Small intestine (tissue), 7 donors: ENCODE data around the gene LBHD2. TPM values are rescaled to one million over a fixed set of nuclear protein-coding genes. Genes with fewer than 3 reads are reported as not detected.

ENCODE experiments used
- DNase-seq, 2 donors: peaks; one replicate each; pipeline versions ENCODE4 v3.0.0 to v3.0.0-alpha.2; 2013
- FAIRE-seq: peaks from 2 replicates; lab custom pipeline; 2012; peaks lifted over from hg19 to GRCh38; lab: Jason Lieb, UNC
- H3K27ac ChIP-seq, 3 donors: one replicate each; pipeline ENCODE4 v1.5.1; 2013; ENCODE audit warnings: low read length in 2 of 3, mild to moderate bottlenecking in 2 of 3, control low read depth in 1 of 3, inconsistent platforms in 1 of 3, low read depth in 1 of 3, moderate library complexity in 1 of 3
- H3K27me3 ChIP-seq, 3 donors: one replicate each; pipeline ENCODE4 v1.6.1; 2013; ENCODE audit warnings: low read length in 3 of 3, inconsistent platforms in 1 of 3; ENCODE audit not compliant: control insufficient read depth in 3 of 3, insufficient read depth in 3 of 3
- H3K36me3 ChIP-seq, 3 donors: one replicate each; pipeline ENCODE4 v1.6.1; 2013; ENCODE audit warnings: low read length in 3 of 3, inconsistent platforms in 1 of 3, low read depth in 1 of 3, mild to moderate bottlenecking in 1 of 3, moderate library complexity in 1 of 3; ENCODE audit not compliant: control insufficient read depth in 3 of 3, insufficient read depth in 2 of 3
- H3K4me1 ChIP-seq, 3 donors: one replicate each; pipeline ENCODE4 v1.6.1; 2013; ENCODE audit warnings: low read length in 2 of 3, inconsistent platforms in 1 of 3, low read depth in 1 of 3, mild to moderate bottlenecking in 1 of 3, moderate library complexity in 1 of 3; ENCODE audit not compliant: control insufficient read depth in 3 of 3, insufficient read depth in 2 of 3
- H3K4me3 ChIP-seq, 3 donors: one replicate each; pipeline ENCODE4 v1.5.1; 2013; ENCODE audit warnings: low read length in 3 of 3, control low read depth in 1 of 3, inconsistent platforms in 1 of 3, low read depth in 1 of 3, mild to moderate bottlenecking in 1 of 3, moderate library complexity in 1 of 3
- H3K9me3 ChIP-seq, 2 donors: one replicate each; pipeline ENCODE4 v1.6.1; 2013; ENCODE audit warnings: low read depth in 1 of 2, low read length in 1 of 2; ENCODE audit not compliant: control insufficient read depth in 2 of 2, insufficient read depth in 1 of 2
- WGBS, 3 donors: extraction: QIAGEN DNeasy Blood & Tissue Kit; methylation state at CpG; one replicate each; pipeline ENCODE4 v1.1.7; 2013; 5-methylcytosine and 5-hydroxymethylcytosine counted together
- polyA plus RNA-seq, 4 donors: library from polyadenylated mRNA; stranded (reverse) in 3 of 4; unstranded in 1 of 4; fragments of 200-250 nt in 3 of 4; fragments of 120-200 nt in 1 of 4; gene quantifications; one replicate each; pipeline versions ENCODE4 v1.2.1 to v1.2.3, GENCODE V29; 2013
- donor health status: healthy with polysubstance abuse.
- donor health status: control.
- donor health status: control.
- donor health status: Bipolar disorder and iron deficiency.
- donor health status: healthy.

LBHD2 gene
- polyA plus RNA-seq, 4 donors, result not detected

GRCh38 chr14:103130017-103130764 lies 46.2 kb downstream of the LBHD2 start:
- Histone ChIP-seq H3K9me3 (no peaks in the 10 kb centered on the region), H3K36me3 (peaks cover 0 to 28% (median 2%) of the 10 kb centered on the region in 3 donors), H3K27me3 (peaks cover 0 to 19% (median 0%) of the 10 kb centered on the region in 3 donors), H3K27ac (peak overlapping the region in 1 of 3 donors; percentile 0), H3K4me1 (peaks cover 0 to 8% (median 0%) of the 10 kb centered on the region in 3 donors), H3K4me3 (no peak overlapping the region)
- FAIRE-seq (no peak), DNase-seq (no peak)
- 85 to 88% (median 88%) methylated on average over 24 to 26 of the region's 26 CpGs for WGBS, 3 donors

DNA sequence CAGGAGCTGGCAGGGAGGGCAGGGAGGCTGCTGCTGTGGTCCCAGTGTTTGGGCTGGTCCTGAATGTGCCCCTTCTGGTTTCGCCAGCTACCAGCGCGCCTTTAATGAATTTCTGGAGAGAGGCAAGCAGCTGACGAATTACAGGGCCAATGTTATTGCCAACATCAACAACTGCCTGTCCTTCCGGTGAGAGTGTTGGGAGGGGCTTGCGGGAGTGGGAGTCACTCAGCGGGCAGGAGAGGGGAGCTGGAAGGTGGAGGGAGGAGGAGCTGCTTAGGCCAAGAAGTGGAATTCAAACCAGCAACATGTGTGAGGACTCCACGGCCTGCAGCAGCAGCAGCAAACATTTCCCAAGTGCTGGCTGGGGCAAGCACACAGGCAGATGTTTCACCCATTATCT lies 47.0 kb downstream of the LBHD2 start:
- Histone ChIP-seq H3K4me1 (peaks cover 0 to 8% (median 0%) of the 10 kb centered on the region in 3 donors), H3K36me3 (peaks cover 0 to 33% (median 2%) of the 10 kb centered on the region in 3 donors), H3K27me3 (peaks cover 0 to 12% (median 0%) of the 10 kb centered on the region in 3 donors), H3K27ac (peak overlapping the region in 1 of 3 donors; percentile 0), H3K4me3 (no peak overlapping the region), H3K9me3 (no peaks in the 10 kb centered on the region)
- WGBS, 3 donors, result 66 to 80% (median 78%) methylated on average over 8 of the region's 8 CpGs
- DNase-seq (no peak), FAIRE-seq (no peak)

- Histone ChIP-seq H3K36me3 (peaks cover 0 to 35% (median 2%) of the 10 kb centered on the region in 3 donors), H3K27ac (no peak overlapping the region), H3K4me1 (peaks cover 0 to 7% (median 0%) of the 10 kb centered on the region in 3 donors), H3K9me3 (no peaks in the 10 kb centered on the region), H3K27me3 (peaks cover 0 to 6% (median 0%) of the 10 kb centered on the region in 3 donors), H3K4me3 (no peak overlapping the region)
- FAIRE-seq (no peak), DNase-seq (no peak)
- WGBS, 3 donors, result 90 to 92% (median 90%) methylated on average over 4 to 9 of the region's 9 CpGs
Observed at GRCh38 chr14:103131580-103131979, 47.6 kb downstream of the LBHD2 start.

DNA sequence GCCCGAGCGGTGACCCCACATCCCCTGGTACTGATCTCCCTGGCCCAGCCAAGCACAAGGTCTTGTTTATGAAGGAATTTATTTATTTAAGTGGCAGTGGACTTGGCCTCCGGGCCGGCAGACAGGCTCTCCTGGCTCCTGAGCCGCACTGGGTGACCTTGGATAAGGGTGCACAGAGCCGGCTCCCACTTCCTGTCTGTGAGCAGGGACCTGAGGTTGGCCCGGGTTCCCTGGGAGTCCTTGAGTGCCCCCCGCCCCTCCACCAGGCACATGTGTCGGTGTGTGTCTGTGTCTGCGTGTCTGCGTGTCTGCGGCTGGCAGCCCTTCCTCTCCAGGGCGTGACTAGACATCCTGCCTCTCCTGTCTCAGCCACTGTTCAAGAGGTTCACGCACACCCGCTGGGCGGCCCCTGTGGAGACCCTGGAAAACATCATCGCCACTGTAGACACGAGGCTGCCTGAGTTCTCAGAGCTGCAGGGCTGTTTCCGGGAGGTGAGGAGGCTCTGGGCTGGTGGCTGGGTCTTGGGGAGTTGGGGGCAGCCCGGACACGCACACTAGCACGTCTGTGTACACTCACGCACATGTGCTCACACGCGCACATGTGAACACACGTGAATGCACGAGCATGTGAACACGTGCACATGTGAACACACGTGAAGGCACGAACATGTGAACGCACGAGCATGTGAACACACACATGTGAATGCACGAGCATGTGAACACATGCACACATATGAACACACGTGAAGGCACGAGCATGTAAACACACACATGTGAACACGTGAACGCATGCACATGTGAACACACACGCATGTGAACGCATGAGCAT lies 48.6 kb downstream of the LBHD2 start:
- peaks cover 0 to 35% (median 0%) of the 10 kb centered on the region in 3 donors for H3K36me3 ChIP-seq
- H3K27ac ChIP-seq, result no peak overlapping the region
- FAIRE-seq (no peak), DNase-seq (no peak)
- H3K4me1 ChIP-seq, result peaks cover 0 to 7% (median 0%) of the 10 kb centered on the region in 3 donors
- 61 to 75% (median 69%) methylated on average over 39 of the region's 39 CpGs for WGBS, 3 donors
- H3K27me3 ChIP-seq, result peaks cover 0 to 4% (median 0%) of the 10 kb centered on the region in 3 donors
- no peaks in the 10 kb centered on the region for H3K9me3 ChIP-seq
- no peak overlapping the region for H3K4me3 ChIP-seq

DNA sequence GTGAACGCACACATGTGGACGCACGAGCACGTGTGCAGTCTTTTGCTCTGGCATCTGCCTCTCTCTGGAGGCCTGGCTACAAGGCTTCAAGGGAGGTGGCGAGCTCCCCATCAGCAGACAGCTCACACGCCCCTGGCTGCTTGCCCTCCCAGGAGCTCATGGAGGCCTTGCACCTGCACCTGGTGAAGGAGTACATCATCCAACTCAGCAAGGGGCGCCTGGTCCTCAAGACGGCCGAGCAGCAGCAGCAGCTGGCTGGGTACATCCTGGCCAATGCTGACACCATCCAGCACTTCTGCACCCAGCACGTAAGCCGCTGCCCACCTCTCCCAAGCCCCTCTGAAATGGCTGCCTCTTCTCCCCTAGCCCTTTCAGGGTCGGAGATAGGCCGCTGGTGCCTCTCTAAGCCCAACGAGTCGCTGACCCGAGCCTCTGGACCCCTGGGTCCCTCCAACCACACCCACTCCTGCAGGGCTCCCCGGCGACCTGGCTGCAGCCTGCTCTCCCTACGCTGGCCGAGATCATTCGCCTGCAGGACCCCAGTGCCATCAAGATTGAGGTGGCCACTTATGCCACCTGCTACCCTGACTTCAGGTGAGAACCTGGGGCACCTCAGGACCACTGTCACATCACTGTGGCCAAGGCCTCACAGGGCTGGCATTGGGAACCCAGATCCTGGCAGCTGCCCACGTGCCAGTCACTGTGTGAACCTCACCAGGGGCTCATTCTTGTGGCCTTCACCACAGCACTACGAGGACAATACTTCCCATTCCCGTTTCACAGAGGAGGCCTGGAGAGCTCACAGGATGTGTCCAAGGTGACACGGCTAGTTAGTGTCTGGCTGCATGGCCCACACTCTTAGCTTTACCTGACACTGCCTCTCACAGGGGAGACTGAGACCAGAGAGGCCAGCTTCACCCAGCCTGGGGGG lies 49.5 kb downstream of the LBHD2 start:
- H3K36me3 ChIP-seq, result peaks cover 0 to 33% (median 0%) of the 10 kb centered on the region in 3 donors
- WGBS, 3 donors, result 86 to 90% (median 87%) methylated on average over 25 of the region's 25 CpGs
- H3K4me3 ChIP-seq, result no peak overlapping the region
- no peaks in the 10 kb centered on the region for H3K9me3 ChIP-seq
- H3K4me1 ChIP-seq, result peaks cover 0 to 6% (median 0%) of the 10 kb centered on the region in 3 donors
- FAIRE-seq (no peak), DNase-seq (no peak)
- peaks cover 0 to under 1% (median 0%) of the 10 kb centered on the region in 3 donors for H3K27me3 ChIP-seq
- H3K27ac ChIP-seq, result no peak overlapping the region

- Histone ChIP-seq H3K4me1 (peaks cover 0 to 11% (median 0%) of the 10 kb centered on the region in 3 donors), H3K27me3 (peaks cover 0 to 7% (median 0%) of the 10 kb centered on the region in 3 donors), H3K9me3 (no peaks in the 10 kb centered on the region), H3K27ac (no peak overlapping the region), H3K4me3 (no peak overlapping the region), H3K36me3 (peaks cover 0 to 33% (median 0%) of the 10 kb centered on the region in 3 donors)
- no peak for FAIRE-seq
- no peak for DNase-seq
- WGBS, 3 donors, result 42 to 65% (median 56%) methylated on average over 2 of the region's 2 CpGs
Observed at GRCh38 chr14:103134405-103134804, 50.4 kb downstream of the LBHD2 start.

- H3K4me1 ChIP-seq, result peaks cover 0 to 11% (median 0%) of the 10 kb centered on the region in 3 donors
Observed at GRCh38 chr14:103134919-103135318, 50.9 kb downstream of the LBHD2 start.

More at GRCh38 chr14:103134919-103135318, 50.9 kb downstream of the LBHD2 start:
- H3K36me3 ChIP-seq, result peaks cover 0 to 30% (median 0%) of the 10 kb centered on the region in 3 donors
- H3K4me3 ChIP-seq, result no peak overlapping the region
- WGBS, 3 donors, result 93 to 97% (median 93%) methylated on average over 14 of the region's 14 CpGs
- H3K27me3 ChIP-seq, result peaks cover 0 to 11% (median 0%) of the 10 kb centered on the region in 3 donors
- H3K9me3 ChIP-seq, result no peaks in the 10 kb centered on the region
- DNase-seq (no peak), FAIRE-seq (no peak)
- H3K27ac ChIP-seq, result no peak overlapping the region
